Transverse colon (tissue), 4 donors: ENCODE results near the gene HOXC5. TPM values are rescaled to one million over a fixed set of nuclear protein-coding genes. Genes with fewer than 3 reads are reported as not detected.

Source experiments
- DNase-seq: peaks from one replicate; pipeline ENCODE4 v3.0.0-alpha.2; 2019
- H3K27ac ChIP-seq, 4 donors: fragments of 200-600 bp; sonication (generic); 2 replicates each; pipeline ENCODE4 v1.5.1; 2016 to 2018; ENCODE audit warnings: inconsistent platforms in 4 of 4
- H3K27me3 ChIP-seq: fragments of 200-600 bp; sonication (generic); 2 replicates; pipeline ENCODE4 v1.5.1; 2017; ENCODE audit warnings: inconsistent platforms
- H3K36me3 ChIP-seq, 4 donors: fragments of 200-600 bp; sonication (generic); 2 replicates each; pipeline ENCODE4 v1.5.1; 2017 to 2019; ENCODE audit warnings: inconsistent platforms in 4 of 4
- H3K4me1 ChIP-seq, 4 donors: fragments of 200-600 bp; sonication (generic); 2 replicates each; pipeline ENCODE4 v1.5.1; 2017 to 2020; ENCODE audit warnings: inconsistent platforms in 4 of 4
- H3K4me3 ChIP-seq, 4 donors: fragments of 200-600 bp; sonication (generic); 1 replicate in 1 of 4; 2 replicates in 3 of 4; pipeline versions ENCODE4 v1.5.1 to v1.6.1; 2017 to 2019; ENCODE audit warnings: inconsistent platforms in 4 of 4
- H3K9me3 ChIP-seq, 2 donors: fragments of 200-600 bp; sonication (generic); 2 replicates each; pipeline ENCODE4 v1.5.1; 2017 to 2019; ENCODE audit warnings: inconsistent platforms in 2 of 2
- EP300 ChIP-seq: sonication (generic); formaldehyde crosslinking; IDR thresholded peaks from one replicate; pipeline ENCODE4 v1.6.1; 2017; ENCODE audit warnings: antibody characterized with exemption, low read depth
- POLR2A ChIP-seq: fragments of 450-650 bp; IDR thresholded peaks from one replicate; pipeline ENCODE4 v1.6.1; 2016; ENCODE audit warnings: antibody characterized with exemption, mild to moderate bottlenecking, moderate library complexity
- POLR2AphosphoS5 ChIP-seq, 3 donors: sonication (generic); formaldehyde crosslinking; IDR thresholded peaks; one replicate each; pipeline ENCODE4 v1.6.1; 2016; ENCODE audit warnings: antibody characterized with exemption in 3 of 3
- WGBS, 2 donors: methylation state at CpG; one replicate each; pipeline ENCODE4 v1.1.5; 2018; ENCODE audit warnings: low coverage in 1 of 2; 5-methylcytosine and 5-hydroxymethylcytosine counted together
- in situ Hi-C, 4 donors: fragments of 200-750 bp; cut with MboI; loops; one replicate each; pipeline versions ENCODE4 v1.15.0 to v1.15.1; 2017; ENCODE audit warnings: low sequenced_read_pairs in 3 of 4, low pct_ligation_motif_present in 1 of 4, low pct_unique_long_range_greater_than_20kb in 1 of 4
- intact Hi-C: fragments of 100-400 bp; cut with DNase I; formaldehyde crosslinking; loops from one replicate; pipeline ENCODE4 v1.15.1; 2023; ENCODE audit warnings: low total_unique reads
- total RNA-seq, 4 donors: library from RNA; depleted of rRNA; stranded (reverse); fragments of >200 nt; gene quantifications; one replicate each; pipeline ENCODE4 v1.1.0, GENCODE V29; 2016
- TF ChIP-seq, protein P1 (sequence below), 5 experiments: fragments of 200-600 bp in 3 of 5; fragments of 450-650 bp in 2 of 5; sonication (generic) in 3 of 5; IDR thresholded peaks; 1 replicate in 2 of 5; 2 replicates in 3 of 5; pipeline ENCODE4 v1.5.1; 2016 to 2017; ENCODE audit warnings: antibody characterized with exemption in 5 of 5, inconsistent platforms in 3 of 5, mild to moderate bottlenecking in 2 of 5, moderate library complexity in 1 of 5

Gene HOXC5
- total RNA-seq, 4 donors from 2014 or later = 0.27 to 0.60 TPM; not detected in 2

GRCh38 chr12:54005853-54006558 is 26.8 kb upstream of the HOXC5 start:
- Histone ChIP-seq H3K4me1 (peaks cover 0 to 21% (median 14%) of the 10 kb centered on the region in 4 donors), H3K27ac (no peak overlapping the region), H3K36me3 (no peaks in the 10 kb centered on the region), H3K4me3 (peak overlapping the region in 2 of 4 donors; percentile 13 to 32), H3K27me3 (peaks cover 98% of the 10 kb centered on the region), H3K9me3 (no peaks in the 10 kb centered on the region)
- in situ Hi-C loops = loop anchor here in 2 of 4 donors (5.0 kb wide), 2 partner anchors 186 to 196 kb away; no protein-coding TSS in a partner anchor
- DNase-seq = peak; percentile 88
- WGBS, 2 donors = 4 to 9% methylated on average over 4 to 39 of the region's 39 CpGs
- TF ChIP-seq EP300 = no peak
- TF ChIP-seq, protein P1, sequence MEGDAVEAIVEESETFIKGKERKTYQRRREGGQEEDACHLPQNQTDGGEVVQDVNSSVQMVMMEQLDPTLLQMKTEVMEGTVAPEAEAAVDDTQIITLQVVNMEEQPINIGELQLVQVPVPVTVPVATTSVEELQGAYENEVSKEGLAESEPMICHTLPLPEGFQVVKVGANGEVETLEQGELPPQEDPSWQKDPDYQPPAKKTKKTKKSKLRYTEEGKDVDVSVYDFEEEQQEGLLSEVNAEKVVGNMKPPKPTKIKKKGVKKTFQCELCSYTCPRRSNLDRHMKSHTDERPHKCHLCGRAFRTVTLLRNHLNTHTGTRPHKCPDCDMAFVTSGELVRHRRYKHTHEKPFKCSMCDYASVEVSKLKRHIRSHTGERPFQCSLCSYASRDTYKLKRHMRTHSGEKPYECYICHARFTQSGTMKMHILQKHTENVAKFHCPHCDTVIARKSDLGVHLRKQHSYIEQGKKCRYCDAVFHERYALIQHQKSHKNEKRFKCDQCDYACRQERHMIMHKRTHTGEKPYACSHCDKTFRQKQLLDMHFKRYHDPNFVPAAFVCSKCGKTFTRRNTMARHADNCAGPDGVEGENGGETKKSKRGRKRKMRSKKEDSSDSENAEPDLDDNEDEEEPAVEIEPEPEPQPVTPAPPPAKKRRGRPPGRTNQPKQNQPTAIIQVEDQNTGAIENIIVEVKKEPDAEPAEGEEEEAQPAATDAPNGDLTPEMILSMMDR (IDR thresholded peaks at IDR 0.05) = peak; percentile 91 to 96 (median 95)
- intact Hi-C loops = loop anchor here (5.0 kb wide), 2 partner anchors 186 to 201 kb away; no protein-coding TSS in a partner anchor

DNA sequence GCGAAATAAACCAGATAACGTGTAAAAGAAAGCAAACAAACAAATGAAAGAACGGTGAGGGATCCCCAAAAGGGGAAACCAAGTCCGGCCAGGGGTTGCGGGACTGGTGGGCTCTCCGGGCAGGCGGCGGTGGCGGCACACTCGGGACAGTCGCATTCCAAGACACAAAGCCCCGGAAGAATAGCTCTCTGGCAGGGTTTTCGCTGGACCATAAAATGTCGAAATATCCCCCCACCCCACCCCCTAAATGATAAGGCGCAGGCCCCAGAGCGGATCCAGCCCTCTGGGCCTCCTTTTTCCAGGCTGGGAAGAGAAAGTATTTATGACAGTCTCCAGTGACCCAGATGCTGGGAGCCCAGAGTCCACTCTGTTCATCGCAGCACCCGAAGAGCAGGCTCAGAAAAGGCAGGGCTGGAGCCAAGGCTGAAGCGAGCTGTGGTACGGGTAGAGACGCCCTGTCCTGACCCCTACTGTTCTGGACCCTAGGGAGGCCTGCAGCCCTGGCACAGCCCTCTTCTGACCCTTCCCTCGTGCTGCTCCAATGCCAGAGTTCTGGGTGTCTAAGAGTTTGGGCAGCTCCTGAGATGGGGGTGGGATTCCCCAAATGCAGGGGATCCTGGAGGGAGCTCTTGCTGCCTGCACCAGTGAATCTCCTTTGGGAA is 26.2 kb upstream of the HOXC5 start:
- TF ChIP-seq POLR2AphosphoS5 (IDR thresholded peaks at IDR 0.05) (no peak), EP300 (no peak), POLR2A (no peak)
- TF ChIP-seq, protein P1 (IDR thresholded peaks at IDR 0.05) = no peak
- H3K4me3 ChIP-seq = peak overlapping the region in 2 of 4 donors; percentile 13 to 32
- H3K4me1 ChIP-seq = peaks cover 0 to 28% (median 17%) of the 10 kb centered on the region in 4 donors
- 10 to 27% methylated on average over 2 to 22 of the region's 22 CpGs for WGBS, 2 donors
- peaks cover 98% of the 10 kb centered on the region for H3K27me3 ChIP-seq
- intact Hi-C loops = loop anchor here (5.0 kb wide), 2 partner anchors 186 to 201 kb away; no protein-coding TSS in a partner anchor
- H3K36me3 ChIP-seq = no peaks in the 10 kb centered on the region
- H3K27ac ChIP-seq = no peak overlapping the region
- DNase-seq = no peak
- in situ Hi-C loops = loop anchor here in 2 of 4 donors (5.0 kb wide), 2 partner anchors 186 to 196 kb away; no protein-coding TSS in a partner anchor
- no peaks in the 10 kb centered on the region for H3K9me3 ChIP-seq

DNA sequence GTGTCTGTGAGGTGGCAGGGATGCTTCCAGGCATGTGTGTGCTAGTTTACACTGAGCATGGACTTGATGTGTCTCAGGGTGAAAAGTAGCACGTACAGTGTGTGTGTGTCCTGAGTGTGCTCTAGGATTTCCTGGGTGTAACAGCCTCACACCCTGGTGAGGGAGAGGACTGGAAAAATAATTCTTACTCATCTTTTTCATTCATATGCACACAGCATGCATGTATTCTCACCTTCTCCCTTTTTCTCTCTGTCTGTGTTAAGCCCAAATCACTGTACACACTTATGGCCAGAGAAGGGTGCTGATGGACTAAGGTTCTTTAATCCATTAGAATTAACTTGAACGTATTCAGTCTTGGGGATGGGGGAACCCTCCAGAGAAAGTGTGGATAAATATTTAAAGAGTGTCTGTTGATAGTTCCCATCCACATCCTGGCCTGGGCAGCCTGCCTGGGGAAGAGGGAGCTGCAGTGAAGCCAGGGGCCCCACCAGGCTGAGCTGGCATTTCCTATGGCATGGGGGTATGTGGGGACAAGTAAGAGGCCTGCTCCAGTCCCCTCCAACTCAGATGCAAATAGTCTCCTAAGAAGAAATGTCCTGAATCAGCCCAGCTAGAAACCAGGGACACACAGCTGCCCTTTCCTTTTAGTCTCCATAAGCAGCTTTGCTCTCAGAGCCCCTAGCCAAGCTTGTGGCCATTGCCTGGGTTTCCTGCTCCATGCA is 25.2 kb upstream of the HOXC5 start:
- 45% methylated on average over 2 of the region's 2 CpGs; no CpG with 5 or more reads in 1 of the 2 donors for WGBS, 2 donors
- intact Hi-C loops = loop anchor here (5.0 kb wide), 2 partner anchors 185 to 200 kb away; no protein-coding TSS in a partner anchor
- in situ Hi-C loops = loop anchor here in 2 of 4 donors (5.0 kb wide), 2 partner anchors 185 to 195 kb away; no protein-coding TSS in a partner anchor
- DNase-seq = no peak
- TF ChIP-seq, protein P1 (IDR thresholded peaks at IDR 0.05) = no peak
- no peak for TF ChIP-seq EP300
- TF ChIP-seq POLR2A = no peak
- TF ChIP-seq POLR2AphosphoS5 (IDR thresholded peaks at IDR 0.05) = no peak
- H3K9me3 ChIP-seq = no peaks in the 10 kb centered on the region
- H3K4me1 ChIP-seq = peaks cover 0 to 28% (median 17%) of the 10 kb centered on the region in 4 donors
- H3K27me3 ChIP-seq = peaks cover 98% of the 10 kb centered on the region
- no peaks in the 10 kb centered on the region for H3K36me3 ChIP-seq
- no peak overlapping the region for H3K27ac ChIP-seq
- no peak overlapping the region for H3K4me3 ChIP-seq
